ENCODE data around the gene DSE. TPM values are rescaled to one million over a fixed set of nuclear protein-coding genes. Genes with fewer than 3 reads are reported as not detected.

DSE gene
- total RNA-seq, 1 experiment from 2014 or later, result 9.8 TPM

- DNase-seq (no peak), ATAC-seq (no peak)
- Histone ChIP-seq H4K20me1 (ENCODE audit: low read length) (no peaks in the 10 kb centered on the region), H3F3A (ENCODE audit: low read length, unreplicated experiment) (no peaks in the 10 kb centered on the region), H3K9me3 (ENCODE audit: low read length) (no peaks in the 10 kb centered on the region), H2AFZ (ENCODE audit: low read length) (no peak overlapping the region), H3K9ac (ENCODE audit: low read length) (no peak overlapping the region), H3K27me3 (ENCODE audit: low read length) (0 out of 2 replicates have a peak, but pooled peaks cover 1% of the 10 kb centered on the region), H3K4me3 (ENCODE audit: low read length) (no peak overlapping the region), H3K4me1 (ENCODE audit: insufficient read depth, low read length) (no peaks in the 10 kb centered on the region; the same call in 1 of the 2 replicates), H3K4me2 (ENCODE audit: low read length) (no peak overlapping the region), H3K9me2 (replicated peaks; ENCODE audit: low read length) (no peaks in the 10 kb centered on the region), H3K36me3 (ENCODE audit: low read depth, low read length) (no peaks in the 10 kb centered on the region), H3K27ac (ENCODE audit: low read length) (no peak overlapping the region), H3K79me2 (ENCODE audit: low read length) (no peaks in the 10 kb centered on the region)
- ChIA-PET POLR2A (ENCODE audit: unreplicated experiment) (no interaction called here), CTCF (no interaction called here)
- no TSS peak for BruUV-seq (replicated peaks)
- TF ChIP-seq CTCF (conservative IDR thresholded peaks at IDR 0.05; ENCODE audit: low read depth, low read length), result no peak
- TF ChIP-seq EZH2phosphoT487 (IDR thresholded peaks at IDR 0.05; ENCODE audit: borderline replicate concordance, low read length), result no peak
- TF ChIP-seq EZH2 (IDR thresholded peaks at IDR 0.05; ENCODE audit: low read length, unreplicated experiment), result no peak
- intact Hi-C loops (cut with micrococcal nuclease), result no loop called here
Observed at GRCh38 chr6:116456106-116456505, 85.4 kb downstream of the DSE start.

- no peaks in the 10 kb centered on the region for H3K79me2 ChIP-seq (ENCODE audit: low read length)
- ATAC-seq (no peak), DNase-seq (no peak)
- no peaks in the 10 kb centered on the region for H3K9me3 ChIP-seq (ENCODE audit: low read length)
- POLR2A ChIA-PET (ENCODE audit: unreplicated experiment), result no interaction called here
- H3K27me3 ChIP-seq (ENCODE audit: low read length), result 0 out of 2 replicates have a peak, but pooled peaks cover 4% of the 10 kb centered on the region
- H3K4me3 ChIP-seq (ENCODE audit: low read length), result no peak overlapping the region
- H3K4me2 ChIP-seq (ENCODE audit: low read length), result no peak overlapping the region
- no peak for TF ChIP-seq EZH2 (IDR thresholded peaks at IDR 0.05; ENCODE audit: low read length, unreplicated experiment)
- TF ChIP-seq CTCF (conservative IDR thresholded peaks at IDR 0.05; ENCODE audit: low read depth, low read length), result no peak
- TF ChIP-seq EZH2phosphoT487 (IDR thresholded peaks at IDR 0.05; ENCODE audit: borderline replicate concordance, low read length), result no peak
- no peaks in the 10 kb centered on the region for H3K4me1 ChIP-seq (ENCODE audit: insufficient read depth, low read length)
- no peaks in the 10 kb centered on the region for H3K36me3 ChIP-seq (ENCODE audit: low read depth, low read length)
- no TSS peak for BruUV-seq (replicated peaks)
- CTCF ChIA-PET, result no interaction called here
- no peaks in the 10 kb centered on the region for H4K20me1 ChIP-seq (ENCODE audit: low read length)
- H3K27ac ChIP-seq (ENCODE audit: low read length), result no peak overlapping the region
- H2AFZ ChIP-seq (ENCODE audit: low read length), result no peak overlapping the region
- H3K9me2 ChIP-seq (replicated peaks; ENCODE audit: low read length), result no peaks in the 10 kb centered on the region
- no peak overlapping the region for H3K9ac ChIP-seq (ENCODE audit: low read length)
- no peaks in the 10 kb centered on the region for H3F3A ChIP-seq (ENCODE audit: low read length, unreplicated experiment)
- intact Hi-C loops (cut with micrococcal nuclease), result no loop called here
Observed at GRCh38 chr6:116456927-116457326, 86.2 kb downstream of the DSE start.

- ChIA-PET POLR2A (ENCODE audit: unreplicated experiment) (no interaction called here), CTCF (no interaction called here)
- TF ChIP-seq EZH2 (IDR thresholded peaks at IDR 0.05; ENCODE audit: low read length, unreplicated experiment), result no peak
- no peak for TF ChIP-seq EZH2phosphoT487 (IDR thresholded peaks at IDR 0.05; ENCODE audit: borderline replicate concordance, low read length)
- TF ChIP-seq CTCF (conservative IDR thresholded peaks at IDR 0.05; ENCODE audit: low read depth, low read length), result no peak
- Histone ChIP-seq H3K9ac (ENCODE audit: low read length) (no peak overlapping the region), H3K27ac (ENCODE audit: low read length) (no peak overlapping the region), H3K4me2 (ENCODE audit: low read length) (no peak overlapping the region), H3K9me2 (replicated peaks; ENCODE audit: low read length) (no peaks in the 10 kb centered on the region), H3K4me1 (ENCODE audit: insufficient read depth, low read length) (no peaks in the 10 kb centered on the region), H4K20me1 (ENCODE audit: low read length) (no peaks in the 10 kb centered on the region), H3K9me3 (ENCODE audit: low read length) (no peaks in the 10 kb centered on the region), H3K79me2 (ENCODE audit: low read length) (no peaks in the 10 kb centered on the region), H3F3A (ENCODE audit: low read length, unreplicated experiment) (no peaks in the 10 kb centered on the region), H2AFZ (ENCODE audit: low read length) (no peak overlapping the region), H3K27me3 (ENCODE audit: low read length) (peaks cover 9% of the 10 kb centered on the region; the same call in 1 of the 2 replicates), H3K36me3 (ENCODE audit: low read depth, low read length) (no peaks in the 10 kb centered on the region), H3K4me3 (ENCODE audit: low read length) (no peak overlapping the region)
- DNase-seq (no peak), ATAC-seq (no peak)
- no TSS peak for BruUV-seq (replicated peaks)
- intact Hi-C loops (cut with micrococcal nuclease), result no loop called here
Observed at GRCh38 chr6:116458264-116458663, 87.5 kb downstream of the DSE start.

All from PC-3 (cell line).